Measurements from ENCODE around the gene SLC35B4. TPM values are rescaled to one million over a fixed set of nuclear protein-coding genes. Genes with fewer than 3 reads are reported as not detected.

The SLC35B4 gene
- total RNA-seq, 1 experiment from 2014 or later = 14.7 TPM

GRCh38 chr7:134337980-134338379 is 21.2 kb upstream of the SLC35B4 start:
- ChIA-PET POLR2A (no interaction called here), RAD21 (ENCODE audit: low non-redundant PET in 1 of 2, low total read pairs in 2 of 2, uncharacterized antibody in 2 of 2, unreplicated experiment in 2 of 2) (no interaction called here), CTCF (no interaction called here)
- no peaks in the 10 kb centered on the region for H4K20me1 ChIP-seq (ENCODE audit: insufficient read depth)
- no peak overlapping the region for H3K27ac ChIP-seq (ENCODE audit: low read depth, low read length)
- H3K4me1 ChIP-seq (ENCODE audit: control insufficient read depth in 1 of 2, insufficient read depth in 2 of 2, low read length in 2 of 2) = no peaks in the 10 kb centered on the region
- no peak for DNase-seq (ENCODE audit: low read depth, low spot score)
- no peaks in the 10 kb centered on the region for H3K79me2 ChIP-seq (ENCODE audit: insufficient read depth, low read length)
- H3K36me3 ChIP-seq (ENCODE audit: control insufficient read depth in 1 of 2, insufficient read depth in 2 of 2, low read length in 2 of 2) = no peaks in the 10 kb centered on the region
- H3K9me3 ChIP-seq (ENCODE audit: control insufficient read depth in 1 of 2, insufficient read depth in 1 of 2, low read depth in 1 of 2, low read length in 2 of 2) = no peaks in the 10 kb centered on the region
- TF ChIP-seq ZNF274 (IDR thresholded peaks at IDR 0.05; ENCODE audit: low read depth, low read length) (no peak), SIN3A (IDR thresholded peaks at IDR 0.05; ENCODE audit: low read depth) (no peak), SP1 (IDR thresholded peaks at IDR 0.05; ENCODE audit: low read depth) (no peak), EZH2phosphoT487 (IDR thresholded peaks at IDR 0.05; ENCODE audit: borderline replicate concordance) (no peak), FOSL1 (IDR thresholded peaks at IDR 0.05; ENCODE audit: low read depth) (no peak), ZBTB33 (IDR thresholded peaks at IDR 0.05; ENCODE audit: extremely low read depth, insufficient replicate concordance, low read length) (no peak), ZFX (IDR thresholded peaks at IDR 0.05) (no peak), MAX (IDR thresholded peaks at IDR 0.05) (no peak), SRF (IDR thresholded peaks at IDR 0.05; ENCODE audit: low read depth) (no peak), RAD21 (IDR thresholded peaks at IDR 0.05; ENCODE audit: low read depth) (no peak), POLR2A (IDR thresholded peaks at IDR 0.05; ENCODE audit: borderline replicate concordance, extremely low read depth, insufficient read depth, insufficient read length) (no peak), EZH2 (IDR thresholded peaks at IDR 0.05) (no peak), TCF7L2 (IDR thresholded peaks at IDR 0.05; ENCODE audit: borderline replicate concordance, extremely low read depth, insufficient read depth, insufficient read length) (no peak), ATF3 (IDR thresholded peaks at IDR 0.05) (no peak)
- TF ChIP-seq, protein P1, sequence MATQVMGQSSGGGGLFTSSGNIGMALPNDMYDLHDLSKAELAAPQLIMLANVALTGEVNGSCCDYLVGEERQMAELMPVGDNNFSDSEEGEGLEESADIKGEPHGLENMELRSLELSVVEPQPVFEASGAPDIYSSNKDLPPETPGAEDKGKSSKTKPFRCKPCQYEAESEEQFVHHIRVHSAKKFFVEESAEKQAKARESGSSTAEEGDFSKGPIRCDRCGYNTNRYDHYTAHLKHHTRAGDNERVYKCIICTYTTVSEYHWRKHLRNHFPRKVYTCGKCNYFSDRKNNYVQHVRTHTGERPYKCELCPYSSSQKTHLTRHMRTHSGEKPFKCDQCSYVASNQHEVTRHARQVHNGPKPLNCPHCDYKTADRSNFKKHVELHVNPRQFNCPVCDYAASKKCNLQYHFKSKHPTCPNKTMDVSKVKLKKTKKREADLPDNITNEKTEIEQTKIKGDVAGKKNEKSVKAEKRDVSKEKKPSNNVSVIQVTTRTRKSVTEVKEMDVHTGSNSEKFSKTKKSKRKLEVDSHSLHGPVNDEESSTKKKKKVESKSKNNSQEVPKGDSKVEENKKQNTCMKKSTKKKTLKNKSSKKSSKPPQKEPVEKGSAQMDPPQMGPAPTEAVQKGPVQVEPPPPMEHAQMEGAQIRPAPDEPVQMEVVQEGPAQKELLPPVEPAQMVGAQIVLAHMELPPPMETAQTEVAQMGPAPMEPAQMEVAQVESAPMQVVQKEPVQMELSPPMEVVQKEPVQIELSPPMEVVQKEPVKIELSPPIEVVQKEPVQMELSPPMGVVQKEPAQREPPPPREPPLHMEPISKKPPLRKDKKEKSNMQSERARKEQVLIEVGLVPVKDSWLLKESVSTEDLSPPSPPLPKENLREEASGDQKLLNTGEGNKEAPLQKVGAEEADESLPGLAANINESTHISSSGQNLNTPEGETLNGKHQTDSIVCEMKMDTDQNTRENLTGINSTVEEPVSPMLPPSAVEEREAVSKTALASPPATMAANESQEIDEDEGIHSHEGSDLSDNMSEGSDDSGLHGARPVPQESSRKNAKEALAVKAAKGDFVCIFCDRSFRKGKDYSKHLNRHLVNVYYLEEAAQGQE (IDR thresholded peaks at IDR 0.05; ENCODE audit: low read depth) = no peak
- peaks cover 3% of the 10 kb centered on the region; the same call in 1 of the 2 replicates for H3K27me3 ChIP-seq (ENCODE audit: insufficient read depth, low read length)
- no peak for ATAC-seq
- BruUV-seq (replicated peaks) = no TSS peak
- H2AFZ ChIP-seq (ENCODE audit: low read depth, low read length, poor library complexity, severe bottlenecking) = no peak overlapping the region
- intact Hi-C loops (cut with micrococcal nuclease) = no loop called here
- no peak overlapping the region for H3K4me2 ChIP-seq (ENCODE audit: low read length)
- no peak overlapping the region for H3K9ac ChIP-seq (ENCODE audit: low read length)
- no peaks in the 10 kb centered on the region for H3K9me2 ChIP-seq (ENCODE audit: insufficient read depth)
- H3K4me3 ChIP-seq (replicated peaks in 1 of 2; ENCODE audit: low read depth in 1 of 2, low read length in 2 of 2) = no peak overlapping the region

Data from HCT116 (cell line).